Mammary epithelial cell (primary cell): ENCODE data around the gene RPUSD4.

ENCODE experiments used
- CTCF ChIP-seq, 2 donors: IDR thresholded peaks in 1 of 2; conservative IDR thresholded peaks in 1 of 2; 2 replicates each; pipeline ENCODE4 v1.5.1; 2011 to 2012; ENCODE audit warnings: inconsistent platforms in 2 of 2, low read length in 2 of 2, mild to moderate bottlenecking in 2 of 2, control low read depth in 1 of 2, low read depth in 1 of 2; ENCODE audit not compliant: insufficient read depth in 1 of 2; ENCODE audit errors: extremely low read depth in 1 of 2
- EZH2 ChIP-seq: IDR thresholded peaks from 2 replicates; pipeline ENCODE4 v1.6.1; 2012; ENCODE audit warnings: low read length, inconsistent platforms, borderline replicate concordance

GRCh38 chr11:126226334-126227084 lies 15.1 kb upstream of the RPUSD4 start:
- no peak for TF ChIP-seq CTCF (conservative IDR thresholded peaks at IDR 0.05 in 1 of 2, IDR thresholded peaks at IDR 0.05 in 1 of 2; ENCODE audit: extremely low read depth in 1 of 2, insufficient read depth in 1 of 2, low read depth in 1 of 2, low read length in 2 of 2)
- no peak for TF ChIP-seq EZH2
